ENCODE results near the gene LOX.

GRCh38 chr5:122097391-122097790 lies 19.3 kb upstream of the LOX start:
- TF ChIP-seq CTCF (IDR thresholded peaks at IDR 0.05): no peak
- no peak for TF ChIP-seq POLR2A (IDR thresholded peaks at IDR 0.05)
